Activated T-helper 9 cell treated with anti-CD3 and anti-CD28 coated beads, Interleukin-2, amount 50 U/mL, for 16 hours (primary cell): ENCODE results near the gene DNMT1.

ENCODE experiments used
- DNase-seq: peaks from one replicate; pipeline ENCODE4 v3.0.0-alpha.2; 2020; ENCODE audit warnings: low read depth

The DNMT1 gene

DNA sequence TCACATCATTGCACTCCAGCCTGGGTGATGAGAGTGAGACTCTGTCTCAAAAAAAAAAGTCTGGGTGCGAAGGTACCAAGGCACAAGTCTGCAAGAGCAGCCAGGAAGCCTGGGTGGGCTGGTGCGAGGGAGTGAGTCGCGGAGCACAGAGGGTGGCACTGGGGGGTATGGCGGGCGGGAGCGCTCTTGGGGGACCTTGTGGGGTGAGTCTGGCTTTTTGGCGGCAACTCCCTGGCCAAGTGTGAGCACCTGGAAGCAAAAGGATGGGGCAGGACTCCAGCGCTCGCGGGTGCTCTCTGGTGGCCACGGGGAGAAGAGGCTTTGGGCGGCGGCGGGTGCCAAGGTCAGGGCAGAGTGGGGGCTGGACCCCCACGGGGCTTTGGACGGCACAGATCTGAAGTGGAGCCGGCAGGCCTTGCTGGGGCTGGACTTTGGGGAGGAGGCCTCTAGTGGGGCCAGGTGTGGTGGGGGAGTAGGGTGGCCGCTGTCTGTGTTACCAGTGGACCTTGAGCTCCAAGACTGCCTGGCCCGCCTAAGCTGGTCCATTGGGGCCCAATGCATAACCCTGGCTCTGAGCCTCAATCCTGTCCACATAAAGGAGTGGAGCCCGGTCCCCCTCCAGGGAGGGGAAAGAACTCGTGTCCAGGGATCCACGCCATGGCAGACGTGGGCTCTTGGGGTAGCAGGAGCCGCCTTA is 81.7 kb downstream of the DNMT1 start:
- peak; percentile 57 for DNase-seq

GRCh38 chr19:10112037-10112761 is 82.6 kb downstream of the DNMT1 start:
- peak; percentile 61 for DNase-seq

GRCh38 chr19:10111405-10111811 is 83.3 kb downstream of the DNMT1 start, which contains the start of gene P2RY11:
Gene P2RY11, plus strand, starts transcription at chr19:10111693. Its CDS starts 29 bp downstream, at chr19:10111722.
- no peak for DNase-seq

DNA sequence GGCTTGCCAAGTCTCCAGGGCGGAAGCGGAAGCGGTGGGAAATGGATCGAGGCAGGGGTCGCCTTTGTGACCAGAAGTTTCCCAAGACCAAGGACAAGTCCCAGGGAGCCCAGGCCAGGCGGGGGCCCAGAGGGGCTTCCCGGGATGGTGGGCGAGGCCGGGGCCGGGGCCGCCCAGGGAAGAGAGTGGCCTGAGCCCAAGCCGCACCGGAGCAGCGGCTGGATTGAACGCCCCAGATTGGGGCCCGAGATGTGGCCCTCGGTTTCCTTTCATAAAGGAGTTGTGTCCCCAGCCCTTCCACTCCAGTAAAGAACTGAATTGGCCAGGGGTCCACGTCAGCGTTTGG is 83.8 kb downstream of the DNMT1 start:
- DNase-seq, result no peak

DNA sequence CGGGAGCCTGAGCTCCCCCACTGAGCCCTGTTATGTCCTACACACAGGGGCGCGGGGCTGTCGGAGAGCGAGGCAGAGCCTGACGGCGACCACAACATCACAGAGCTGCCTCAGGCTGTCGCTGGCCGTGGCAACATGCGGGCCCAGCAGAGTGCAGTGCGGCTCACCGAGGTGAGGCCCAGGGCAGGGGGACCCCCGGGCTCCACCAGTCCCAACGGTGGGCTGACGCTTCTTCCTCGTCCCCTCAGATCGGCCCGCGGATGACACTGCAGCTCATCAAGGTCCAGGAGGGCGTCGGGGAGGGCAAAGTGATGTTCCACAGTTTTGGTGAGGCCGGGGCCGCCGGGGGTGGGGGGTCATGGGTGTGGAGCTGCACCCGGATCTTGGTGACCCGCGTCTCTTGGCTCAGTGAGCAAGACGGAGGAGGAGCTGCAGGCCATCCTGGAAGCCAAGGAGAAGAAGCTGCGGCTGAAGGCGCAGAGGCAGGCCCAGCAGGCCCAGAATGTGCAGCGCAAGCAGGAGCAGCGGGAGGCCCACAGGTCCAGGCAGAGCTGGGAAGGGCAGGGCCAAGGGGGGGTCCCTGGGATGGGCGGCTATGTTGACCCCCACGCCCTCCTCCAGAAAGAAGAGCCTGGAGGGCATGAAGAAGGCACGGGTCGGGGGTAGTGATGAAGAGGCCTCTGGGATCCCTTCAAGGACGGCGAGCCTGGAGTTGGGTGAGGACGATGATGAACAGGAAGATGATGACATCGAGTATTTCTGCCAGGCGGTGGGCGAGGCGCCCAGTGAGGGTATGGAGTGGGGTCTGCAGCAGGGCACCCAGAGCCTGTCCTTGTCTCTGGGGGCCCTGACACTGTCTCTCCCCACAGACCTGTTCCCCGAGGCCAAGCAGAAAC is 84.4 kb downstream of the DNMT1 start:
- DNase-seq, result no peak

- DNase-seq, result no peak
These were observed 85.2 kb downstream of the DNMT1 start for GRCh38 chr19:10109528-10109927.

DNA sequence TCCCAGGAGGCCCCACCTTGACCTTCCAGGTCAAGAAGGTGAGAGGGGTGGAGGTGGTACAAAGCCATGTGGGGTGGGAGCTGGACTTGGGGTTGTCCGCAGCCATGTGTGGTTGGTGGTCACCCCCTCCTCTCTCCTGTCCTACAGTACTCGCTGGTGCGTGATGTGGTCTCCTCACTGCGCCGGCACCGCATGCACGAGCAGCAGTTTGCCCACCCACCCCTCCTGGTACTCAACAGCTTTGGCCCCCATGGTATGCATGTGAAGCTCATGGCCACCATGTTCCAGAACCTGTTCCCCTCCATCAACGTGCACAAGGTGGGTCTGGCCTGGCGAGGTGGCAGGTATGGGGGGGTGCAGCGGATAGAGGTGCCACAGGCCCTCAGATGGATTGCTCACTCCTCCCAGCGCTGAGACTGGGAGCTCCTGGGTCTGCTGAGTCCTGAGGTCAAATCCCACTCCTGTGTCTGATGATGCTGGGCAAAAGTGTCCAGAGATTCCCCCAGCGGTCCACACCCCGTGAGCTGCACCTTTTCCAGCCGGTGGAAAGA is 86.9 kb downstream of the DNMT1 start:
- no peak for DNase-seq

DNA sequence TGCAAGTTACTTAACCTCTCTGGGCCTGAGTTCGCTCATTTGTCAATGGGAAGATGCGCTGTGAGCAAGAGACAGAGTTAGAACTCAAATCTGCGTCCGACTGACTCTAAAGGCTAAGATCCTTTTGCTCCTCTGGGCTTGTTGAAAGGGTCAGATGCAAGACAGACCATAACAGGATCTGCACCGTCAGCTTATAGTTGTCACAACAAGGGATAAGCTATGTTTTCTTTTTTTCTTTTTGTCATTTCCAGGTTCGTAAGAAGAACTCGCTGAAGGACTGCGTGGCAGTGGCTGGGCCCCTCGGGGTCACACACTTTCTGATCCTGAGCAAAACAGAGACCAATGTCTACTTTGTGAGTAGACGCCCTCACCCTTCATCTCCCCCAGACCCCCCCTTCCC is 87.5 kb downstream of the DNMT1 start:
- DNase-seq, result no peak

- DNase-seq, result peak; percentile 94
These were observed 88.4 kb downstream of the DNMT1 start, which contains the start of gene PPAN for GRCh38 chr19:10106100-10106936. Gene PPAN, plus strand, starts transcription at chr19:10106362. Its CDS starts 33 bp downstream, at chr19:10106395.

DNA sequence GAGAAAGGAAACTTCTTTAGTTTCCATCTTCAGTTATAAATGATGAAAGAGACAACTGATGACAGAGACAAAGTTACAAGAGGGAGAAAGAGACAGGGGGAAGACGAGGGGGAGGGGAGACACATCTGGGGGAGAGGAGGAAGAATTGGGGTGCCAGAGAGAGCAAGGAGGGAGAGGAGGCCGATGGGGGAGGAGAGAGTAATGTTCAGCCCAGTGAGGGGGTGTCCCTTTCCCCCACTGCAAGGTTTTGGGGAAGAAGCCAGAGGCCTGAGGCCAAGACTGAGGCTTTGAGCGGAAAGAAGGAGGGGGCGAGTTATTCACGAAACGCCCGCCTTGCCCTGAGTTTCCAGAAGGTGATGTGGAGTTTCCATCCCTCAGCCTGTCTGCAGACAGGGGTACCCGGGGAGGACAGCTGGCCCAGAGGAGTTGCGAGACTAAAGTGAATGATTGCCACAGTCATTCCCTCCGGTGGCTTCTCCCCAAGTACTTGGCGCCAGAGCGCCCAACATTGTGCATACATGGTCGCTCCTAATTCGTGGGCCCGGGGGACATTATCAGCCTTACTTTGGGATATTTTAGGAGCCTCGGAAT is 89.1 kb downstream of the DNMT1 start:
- DNase-seq, result peak; percentile 74

- peak; percentile 68 for DNase-seq
These were observed 89.9 kb downstream of the DNMT1 start for GRCh38 chr19:10104665-10105508.

DNA sequence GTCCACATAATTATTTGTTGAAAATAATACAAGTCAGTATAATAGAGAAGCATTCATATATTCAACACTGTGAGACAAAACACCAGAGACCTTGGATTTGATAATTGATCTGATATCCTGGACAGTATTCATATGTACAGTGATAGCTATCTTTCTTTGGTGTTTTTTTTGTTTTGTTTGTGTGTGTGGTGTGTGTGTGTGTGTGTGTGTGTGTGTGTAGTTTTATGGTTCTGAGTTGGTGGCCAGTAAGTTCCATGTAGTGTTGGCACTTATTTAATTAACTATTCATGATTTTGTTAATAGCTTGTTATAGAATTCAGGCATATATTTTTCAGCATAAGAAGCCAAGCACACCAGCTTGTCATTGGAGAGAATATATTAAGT is 90.6 kb downstream of the DNMT1 start:
- no peak for DNase-seq

- no peak for DNase-seq
These were observed 91.9 kb downstream of the DNMT1 start for GRCh38 chr19:10102787-10103236.

DNA sequence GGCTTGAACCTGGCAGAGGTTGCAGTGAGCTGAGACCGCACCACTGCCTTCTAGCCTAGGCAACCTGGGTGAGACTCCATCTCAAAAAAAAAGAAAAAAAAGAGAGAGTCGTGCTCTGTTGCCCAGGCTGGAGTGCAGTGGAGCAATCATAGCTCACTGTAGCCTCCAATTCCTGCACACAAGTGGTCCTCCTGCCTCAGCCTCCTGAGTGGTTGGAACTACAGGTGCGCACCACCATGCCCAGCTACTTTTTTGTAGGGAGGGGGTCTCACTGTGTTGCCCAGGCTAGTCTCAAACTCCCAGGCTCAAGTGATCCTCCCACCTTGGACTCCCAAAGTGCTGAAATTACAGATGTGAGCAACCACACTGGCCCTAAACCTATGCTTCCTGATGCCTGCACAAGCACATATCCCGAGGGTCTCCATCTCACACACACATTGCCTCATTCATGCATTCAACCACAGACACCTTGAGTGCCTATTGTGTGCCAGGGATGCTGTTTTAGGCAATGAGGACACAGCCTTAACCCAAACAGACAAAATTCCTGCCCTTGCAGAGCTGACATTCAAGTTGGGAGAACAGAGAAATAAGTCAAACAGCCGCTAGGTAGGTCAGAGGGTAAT is 94.5 kb downstream of the DNMT1 start:
- DNase-seq, result no peak

DNA sequence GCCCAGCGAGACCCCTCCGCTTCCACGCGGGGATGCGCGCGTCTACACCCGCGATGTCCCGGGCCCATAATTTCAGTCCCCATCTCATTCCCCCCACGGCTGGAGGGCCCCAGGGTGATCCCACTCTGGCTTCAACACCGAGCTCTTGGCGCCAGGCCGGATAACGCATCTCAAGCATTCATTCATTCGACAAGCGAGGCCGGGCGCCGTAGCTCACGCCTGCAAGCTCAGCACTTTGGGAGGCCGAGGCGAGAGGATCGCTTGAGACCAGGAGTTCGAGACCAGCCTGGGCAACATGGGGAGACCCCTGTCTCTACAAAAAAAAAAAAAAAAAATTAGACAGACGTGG is 98.2 kb downstream of the DNMT1 start:
- DNase-seq, result no peak

DNA sequence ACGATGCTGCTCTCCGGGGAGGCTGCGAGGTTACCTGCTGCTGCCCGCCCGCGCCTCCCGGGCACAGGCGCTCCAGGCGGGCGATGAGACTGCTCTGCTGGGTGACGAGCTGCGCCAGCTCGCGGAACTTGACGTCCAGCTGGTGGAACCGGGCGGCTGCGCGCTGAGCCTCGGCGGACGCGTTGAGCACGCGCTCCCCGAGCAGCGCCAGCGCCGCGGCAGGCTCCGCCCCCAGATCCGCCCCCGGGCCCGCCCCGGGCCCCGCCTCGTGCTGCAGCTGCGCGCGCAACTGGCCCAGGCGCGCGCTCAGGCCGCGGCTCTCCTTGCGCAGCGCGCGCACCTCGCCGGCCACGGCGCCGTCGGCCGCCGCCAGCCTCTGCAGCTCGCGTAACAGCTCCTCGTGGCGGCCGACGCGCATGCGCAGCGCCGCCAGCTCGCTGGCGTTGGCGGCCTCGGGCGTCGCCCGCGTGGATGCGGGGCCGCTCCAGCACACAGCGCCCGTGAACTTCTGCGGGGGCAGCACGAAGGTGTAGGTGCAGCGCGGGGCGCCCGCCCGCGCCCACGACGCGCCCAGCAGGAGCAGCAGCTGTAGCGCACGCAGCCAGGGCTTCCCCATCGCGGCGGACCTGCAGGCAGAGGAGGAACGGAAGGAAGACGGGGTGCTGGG is 98.7 kb downstream of the DNMT1 start:
- DNase-seq, result peak; percentile 84

DNA sequence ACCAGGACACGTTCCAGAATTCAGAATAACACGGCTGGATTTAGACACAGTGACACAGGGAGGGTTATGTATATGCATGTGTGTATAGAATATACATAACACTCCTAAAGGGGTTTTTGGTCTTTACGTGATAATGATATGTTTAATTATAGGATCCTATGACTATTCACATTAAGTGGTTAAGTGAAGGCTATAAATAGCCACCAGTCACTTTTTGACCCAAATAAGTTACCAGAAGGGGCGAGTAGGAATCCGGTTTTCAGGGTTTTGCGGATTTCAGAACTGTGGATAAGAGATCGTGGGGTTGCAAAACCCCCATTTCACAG is 99.2 kb downstream of the DNMT1 start:
- DNase-seq, result no peak

- DNase-seq, result no peak
These were observed 101.2 kb downstream of the DNMT1 start for GRCh38 chr19:10093295-10094186.
